Measurements from ENCODE around the gene ADH1A.

DNA sequence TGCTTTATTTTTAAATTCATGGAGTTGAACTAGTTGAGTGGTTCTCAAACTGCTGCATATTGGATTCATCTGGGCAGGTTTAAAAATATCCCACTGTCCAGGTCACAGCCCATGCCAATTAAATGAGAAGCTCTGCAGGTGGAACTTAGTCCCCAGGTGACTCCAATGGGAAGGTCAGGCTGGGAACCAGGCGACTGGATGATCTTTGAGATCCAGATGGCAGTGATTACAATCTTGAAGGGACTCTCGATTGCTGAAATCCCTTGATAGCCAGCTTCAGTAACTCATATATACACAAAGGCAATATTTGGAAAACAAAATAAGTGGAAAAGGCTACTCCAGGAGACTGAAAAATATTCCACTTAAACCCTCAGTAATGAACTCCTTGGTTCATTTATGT is 8.1 kb downstream of the ADH1A start:
- no peak for TF ChIP-seq ZNF274 (IDR thresholded peaks at IDR 0.05; ENCODE audit: low read depth, low read length)
- no peak for TF ChIP-seq YY1 (IDR thresholded peaks at IDR 0.05; ENCODE audit: insufficient read depth, insufficient read length)
